HG02798 (cell line): ENCODE measurements around the gene RIIAD1.

Experiments
- ATAC-seq: cut with Tn5 transposase; IDR thresholded peaks from one replicate; pipeline ENCODE4 v1.9.1; 2021; ENCODE audit warnings: mild to moderate bottlenecking; ENCODE audit not compliant: unreplicated experiment, poor library complexity

Gene RIIAD1

DNA sequence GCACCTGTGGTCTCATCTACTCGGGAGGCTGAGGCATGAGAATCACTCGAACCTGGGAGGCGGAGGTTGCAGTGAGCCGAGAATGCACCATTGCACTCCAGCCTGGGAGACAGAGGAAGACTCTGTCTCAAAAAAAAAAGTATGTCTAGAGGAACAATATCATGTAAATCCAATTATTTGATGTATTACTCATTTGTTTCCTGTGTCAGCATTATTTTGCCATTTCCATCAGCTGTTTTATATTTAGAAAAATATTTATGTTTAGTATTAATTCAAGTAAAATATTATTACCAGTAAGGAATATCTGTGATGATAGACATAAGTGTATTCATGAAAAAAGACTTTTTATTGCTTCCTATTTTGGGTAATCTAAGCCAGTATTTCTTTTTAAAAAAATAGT, 56.0 kb downstream of the RIIAD1 start:
- no peak for ATAC-seq
